Activated effector memory CD4-positive, alpha-beta T cell treated with Interleukin-2 at 50 U/mL for 16 hours (primary cell): Measurements from ENCODE around the gene RGL4.
A peak's percentile ranks its signal among the peaks of the same experiment; 100 is the strongest.

Experiments used
- DNase-seq: peaks from one replicate; pipeline ENCODE4 v3.0.0-alpha.2; 2020

RGL4 gene

DNA sequence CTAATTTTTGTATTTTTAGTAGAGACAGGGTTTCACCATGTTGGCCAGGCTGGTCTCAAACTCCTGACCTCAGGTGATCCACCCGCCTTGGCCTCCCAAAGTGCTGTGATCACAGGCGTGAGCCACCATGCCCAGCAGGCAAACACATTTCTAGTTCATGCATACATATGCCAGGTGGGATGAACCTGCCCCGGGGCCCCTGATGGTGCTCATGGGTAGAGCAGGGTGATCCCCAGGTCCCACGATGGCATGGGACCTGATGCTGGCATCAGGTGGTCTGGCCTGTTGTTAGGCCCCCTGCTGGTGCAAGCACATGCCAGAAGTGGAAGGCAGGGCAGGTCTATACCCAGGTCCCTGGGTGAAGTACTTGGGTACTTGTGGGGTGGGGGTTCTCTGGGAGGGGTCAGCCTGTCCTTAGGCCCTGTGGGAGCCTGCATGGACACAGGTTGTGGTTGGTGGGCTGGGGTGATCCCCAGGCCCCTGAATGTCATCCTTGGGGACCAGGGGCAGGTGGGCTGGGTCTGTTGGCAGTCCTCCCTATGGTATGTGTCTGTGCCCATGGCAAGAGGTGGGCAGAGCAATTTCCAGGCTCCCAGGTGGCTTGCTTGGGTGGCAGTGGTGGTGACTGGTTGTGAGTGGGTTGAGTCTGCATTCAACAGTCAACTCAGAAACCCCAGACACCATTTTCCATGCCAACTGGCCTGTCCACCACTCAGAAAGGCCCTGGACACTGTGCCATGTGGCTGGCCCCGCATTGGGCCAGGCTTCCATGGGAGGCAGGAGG is 9.6 kb upstream of the RGL4 start:
- no peak for DNase-seq

DNA sequence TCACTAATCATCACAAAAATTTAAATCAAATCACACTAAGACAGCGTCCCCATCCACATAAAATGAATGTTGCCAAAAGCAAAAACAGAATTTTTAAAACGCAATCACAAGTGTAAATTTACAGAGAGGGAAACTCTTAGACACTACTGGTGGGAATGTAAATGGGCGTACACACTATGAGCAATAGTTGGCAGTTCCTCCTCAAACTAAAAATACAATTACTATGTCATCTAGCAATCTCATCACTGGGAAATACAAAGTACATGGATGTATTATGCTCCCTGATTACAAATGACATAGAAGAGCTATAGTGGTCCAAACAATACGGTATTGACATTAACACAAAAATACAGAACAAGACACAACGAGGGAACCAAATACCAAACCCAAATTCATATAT is 8.7 kb upstream of the RGL4 start:
- no peak for DNase-seq

DNA sequence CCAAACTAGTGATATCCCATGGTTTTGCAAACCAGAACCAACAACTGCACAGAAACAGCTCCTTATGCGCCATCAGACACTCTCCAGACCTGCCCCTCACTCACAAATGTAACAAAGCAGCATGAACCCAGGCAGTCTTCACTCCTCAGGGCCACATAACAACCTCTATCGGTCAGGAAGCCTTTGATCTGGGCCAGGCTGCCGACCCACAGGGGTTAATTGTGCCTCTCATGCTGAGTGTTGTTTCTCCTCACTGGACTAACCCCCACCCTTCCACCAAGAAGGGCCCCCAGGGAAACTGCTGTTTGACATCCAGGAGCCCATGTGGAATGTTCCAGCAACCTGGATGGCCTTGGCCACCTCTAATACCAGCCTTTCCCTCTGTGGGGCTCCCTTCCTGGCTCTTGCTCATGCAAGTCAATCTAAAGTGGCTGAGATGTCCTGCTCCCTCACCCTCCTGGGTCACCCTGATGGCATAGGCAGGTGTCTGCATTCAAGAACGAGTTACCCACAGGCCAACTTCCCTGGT is 7.9 kb upstream of the RGL4 start:
- DNase-seq = no peak

DNA sequence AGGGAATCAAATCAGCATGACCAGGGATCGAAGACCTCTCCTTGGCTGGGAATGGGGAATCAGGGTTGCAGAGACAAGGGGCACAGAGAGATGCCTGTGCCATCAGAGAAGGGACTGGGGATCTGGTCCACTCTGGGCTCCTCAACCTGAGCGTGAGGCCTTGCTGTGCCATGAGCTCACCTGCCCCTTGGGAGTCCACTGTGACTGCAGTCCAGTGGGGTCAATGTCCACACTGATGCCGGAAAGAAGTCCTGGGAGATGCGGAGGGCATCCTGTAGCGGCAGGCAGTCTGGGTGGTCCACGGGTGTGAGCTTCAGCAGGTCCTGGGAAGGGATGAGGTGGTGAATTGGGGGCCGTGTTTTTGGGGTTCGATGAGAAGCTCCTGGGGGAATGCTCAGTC is 7.3 kb upstream of the RGL4 start:
- DNase-seq = no peak

DNA sequence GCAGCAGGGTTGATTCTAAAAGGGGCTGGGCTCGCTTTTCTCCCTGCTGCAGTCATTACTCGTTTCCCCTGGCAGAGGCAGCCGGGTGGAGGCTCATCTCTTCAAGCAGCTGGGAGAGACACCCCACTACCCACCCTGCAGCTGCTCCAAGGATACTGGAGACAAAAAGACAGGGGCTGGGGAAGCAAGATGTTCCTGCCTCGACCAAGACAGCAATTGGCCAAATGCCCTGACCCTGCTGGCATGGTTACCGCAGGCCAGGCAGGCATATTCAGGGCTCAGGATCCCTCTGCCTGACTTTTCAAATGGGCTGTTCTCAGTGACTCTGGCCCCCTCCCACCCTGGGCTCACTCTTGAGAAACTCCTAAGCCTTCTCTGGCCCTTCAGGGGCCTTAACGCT is 6.8 kb upstream of the RGL4 start:
- no peak for DNase-seq

DNA sequence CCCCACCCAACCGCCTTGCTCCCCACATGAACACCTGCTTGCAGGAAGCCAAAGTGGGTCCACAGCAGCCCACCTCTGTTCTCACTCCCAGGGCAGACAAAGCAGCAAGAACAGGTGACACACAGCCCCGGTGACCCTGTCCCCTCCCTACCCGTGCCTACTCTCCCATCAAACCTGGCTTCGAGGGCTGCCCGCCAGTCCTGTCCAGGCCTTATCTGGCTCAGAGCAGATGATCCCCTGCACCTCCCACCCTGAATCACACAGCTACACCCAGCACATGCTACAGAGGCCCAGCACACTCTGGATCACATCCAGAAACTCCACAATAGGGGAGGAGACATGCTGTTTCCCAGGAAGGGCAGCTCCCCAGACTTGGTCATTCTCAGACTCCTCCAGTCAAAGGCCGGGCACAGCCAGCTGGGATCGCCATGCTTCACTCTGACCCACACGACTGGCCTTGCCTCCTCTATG is 6.2 kb upstream of the RGL4 start:
- no peak for DNase-seq

DNA sequence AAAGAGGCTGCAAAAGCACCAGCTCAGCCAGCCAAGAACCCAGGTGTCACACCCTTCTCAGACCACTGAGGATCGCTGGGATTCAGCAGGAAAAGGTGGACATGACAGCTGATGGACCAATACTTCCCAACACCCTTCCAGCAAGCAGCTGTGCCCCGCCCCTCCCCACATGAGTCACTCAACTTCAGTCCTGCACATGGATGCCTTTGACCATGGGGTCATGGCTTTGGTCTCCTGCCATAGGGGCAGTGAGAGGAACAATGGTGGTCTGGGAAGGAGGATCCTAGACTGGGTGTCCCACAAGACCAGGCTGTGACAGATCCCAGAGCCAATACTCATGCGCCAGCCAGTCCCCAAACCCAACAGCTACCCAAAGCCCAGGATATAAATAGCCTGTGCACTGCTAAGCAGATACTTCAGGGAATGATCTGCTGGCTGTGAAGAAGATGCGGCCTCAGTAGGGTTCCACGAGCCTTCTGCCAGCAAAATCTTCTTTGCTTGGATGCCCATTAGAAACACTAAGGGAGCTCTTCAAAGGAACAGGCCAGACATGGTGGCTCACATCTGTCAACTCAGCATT is 5.5 kb upstream of the RGL4 start:
- no peak for DNase-seq

DNA sequence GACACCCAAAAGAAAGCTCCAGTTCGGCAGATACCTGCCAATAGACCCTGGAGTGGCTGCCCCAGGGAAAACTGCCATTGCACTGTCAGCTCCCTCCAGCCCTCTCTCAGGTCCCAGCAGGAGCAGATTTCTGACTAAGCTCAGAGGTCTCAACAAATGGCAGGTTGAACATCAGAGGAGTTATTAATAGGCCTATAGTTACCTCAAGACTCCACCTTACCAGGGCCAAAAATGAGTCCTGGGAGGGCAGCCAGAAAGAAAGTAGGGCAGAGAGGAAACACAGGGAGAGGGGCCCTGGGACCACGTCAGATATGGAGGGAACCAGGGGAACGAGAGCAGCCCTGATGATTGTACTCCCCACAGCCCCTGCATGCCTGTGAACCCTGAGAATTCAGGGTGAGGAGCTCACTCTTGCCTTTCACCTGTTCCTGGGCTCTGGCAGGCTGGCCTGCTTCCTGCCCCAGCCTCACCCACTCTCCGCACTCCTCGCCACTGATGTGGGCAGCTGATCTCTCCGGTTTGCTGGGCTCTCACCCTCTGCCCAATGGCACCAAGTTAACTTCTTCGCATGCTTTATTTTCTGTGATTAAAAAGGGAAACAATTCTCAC is 4.3 kb upstream of the RGL4 start:
- no peak for DNase-seq

DNA sequence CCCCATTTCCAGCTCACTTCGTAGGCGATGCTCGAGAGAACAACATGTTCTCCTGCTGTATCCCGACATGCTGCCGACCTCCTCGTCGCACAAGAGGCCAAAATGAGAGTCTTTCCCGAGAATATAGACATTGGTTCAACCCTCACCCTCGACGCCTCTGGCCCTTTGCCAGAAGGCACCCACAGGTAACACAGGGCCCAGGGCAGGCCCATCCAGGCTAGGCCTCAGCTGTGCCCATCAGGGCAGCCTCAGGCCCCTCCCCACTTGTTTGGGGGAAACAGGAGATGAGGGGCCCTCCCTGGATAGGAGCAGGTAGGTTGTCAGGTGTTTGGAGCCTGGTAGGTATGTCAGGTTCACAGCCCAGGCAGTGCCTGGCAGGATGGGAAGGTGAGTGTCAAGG is 2.7 kb upstream of the RGL4 start:
- no peak for DNase-seq

DNA sequence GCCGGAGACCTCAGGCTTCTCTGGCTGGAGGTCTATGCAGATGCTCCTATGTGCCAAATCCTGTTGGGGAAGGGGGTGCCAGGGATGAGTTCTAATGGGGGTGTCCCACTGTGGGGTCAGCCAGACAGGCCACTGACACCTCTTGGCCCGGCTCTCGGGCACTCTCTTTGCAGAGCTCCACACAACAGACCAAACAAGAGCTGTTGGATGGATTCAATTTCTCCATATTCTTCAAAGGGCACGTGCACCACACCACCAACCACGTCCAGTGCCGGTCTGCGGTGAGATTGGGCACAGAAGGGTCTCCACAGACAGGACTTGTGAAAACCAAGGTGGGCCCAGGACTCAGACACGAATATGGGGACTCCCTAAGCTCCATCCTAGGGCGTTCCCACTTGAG is 2.2 kb upstream of the RGL4 start:
- no peak for DNase-seq

DNA sequence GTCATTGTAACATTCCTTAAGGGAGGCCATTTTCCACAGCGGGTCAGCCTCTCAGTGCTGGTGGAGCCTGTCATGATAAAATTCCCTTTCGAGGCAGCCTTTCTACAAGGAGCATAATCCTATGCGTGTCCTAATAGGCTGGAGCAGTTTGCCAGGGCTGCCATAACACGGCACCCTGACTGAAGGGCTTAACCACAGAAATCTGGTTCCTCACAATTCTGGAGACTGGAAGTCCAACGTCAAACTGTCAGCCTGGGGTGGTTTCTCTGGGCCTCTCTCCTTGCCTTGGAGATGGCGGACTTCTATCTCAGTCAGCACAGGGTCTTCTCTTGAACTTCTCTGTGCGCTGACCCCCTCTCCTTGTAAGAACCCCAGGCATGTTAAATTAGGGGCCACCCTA is 1.4 kb upstream of the RGL4 start:
- no peak for DNase-seq

DNA sequence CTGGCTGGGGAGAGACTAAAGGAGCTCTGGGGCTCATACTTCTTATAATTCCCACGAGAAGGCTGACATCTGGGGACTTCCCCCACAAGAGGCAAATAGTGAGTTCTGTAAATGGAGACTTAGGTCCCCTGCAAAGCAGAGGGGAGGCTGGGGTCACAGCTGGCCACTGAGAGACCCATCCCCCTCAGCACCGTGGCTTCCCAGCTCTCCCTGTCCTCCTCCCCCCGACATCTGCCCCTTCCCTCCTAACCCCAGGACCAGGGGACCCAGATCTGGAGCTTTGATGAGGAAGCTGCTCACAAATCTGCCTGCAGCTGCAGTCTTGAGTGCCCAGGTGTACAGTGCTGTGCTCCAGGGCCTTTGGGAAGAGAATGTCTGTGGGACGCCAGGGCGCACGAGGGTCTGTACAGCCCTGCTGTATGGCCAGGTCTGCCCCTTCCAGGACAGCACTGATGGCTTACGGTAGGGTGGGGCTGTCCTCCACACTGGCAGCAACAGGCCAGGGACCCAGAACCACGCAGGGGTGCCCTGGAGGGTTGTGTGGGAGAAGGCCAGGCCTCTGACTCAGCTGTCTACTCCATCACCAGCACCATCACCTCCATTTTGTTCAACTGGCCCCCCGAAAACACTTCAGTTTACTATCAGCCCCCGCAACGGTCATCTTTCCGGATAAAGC is 1.1 kb downstream of the RGL4 start:
- no peak for DNase-seq

DNA sequence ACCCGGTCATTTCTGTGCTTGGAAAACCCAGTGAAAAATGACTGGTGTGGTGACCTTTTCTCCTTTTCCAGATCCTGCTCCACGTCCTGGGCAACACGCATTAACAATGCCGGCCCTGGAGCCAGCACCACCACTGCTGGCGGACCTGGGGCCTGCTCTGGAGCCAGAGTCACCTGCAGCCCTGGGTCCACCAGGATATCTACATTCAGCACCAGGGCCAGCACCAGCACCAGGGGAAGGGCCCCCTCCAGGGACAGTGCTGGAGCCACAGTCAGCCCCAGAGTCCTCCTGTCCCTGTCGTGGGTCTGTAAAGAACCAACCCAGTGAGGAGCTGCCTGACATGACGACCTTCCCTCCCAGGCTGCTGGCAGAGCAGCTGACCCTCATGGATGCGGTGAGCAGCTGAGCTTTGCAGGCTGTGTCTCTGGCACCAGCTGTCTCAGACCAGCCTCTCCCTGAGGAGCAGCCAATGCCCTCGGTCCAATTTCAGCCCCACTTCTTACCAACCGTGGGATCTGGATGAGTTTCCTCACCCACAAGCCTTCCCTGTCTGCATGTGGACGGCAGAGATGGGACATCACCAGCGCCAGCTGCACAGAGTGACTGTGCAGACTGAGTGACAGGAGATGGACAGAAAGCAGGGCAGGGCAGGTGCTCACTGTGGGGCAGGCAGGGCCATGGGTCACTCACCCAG is 1.9 kb downstream of the RGL4 start:
- DNase-seq = no peak

DNA sequence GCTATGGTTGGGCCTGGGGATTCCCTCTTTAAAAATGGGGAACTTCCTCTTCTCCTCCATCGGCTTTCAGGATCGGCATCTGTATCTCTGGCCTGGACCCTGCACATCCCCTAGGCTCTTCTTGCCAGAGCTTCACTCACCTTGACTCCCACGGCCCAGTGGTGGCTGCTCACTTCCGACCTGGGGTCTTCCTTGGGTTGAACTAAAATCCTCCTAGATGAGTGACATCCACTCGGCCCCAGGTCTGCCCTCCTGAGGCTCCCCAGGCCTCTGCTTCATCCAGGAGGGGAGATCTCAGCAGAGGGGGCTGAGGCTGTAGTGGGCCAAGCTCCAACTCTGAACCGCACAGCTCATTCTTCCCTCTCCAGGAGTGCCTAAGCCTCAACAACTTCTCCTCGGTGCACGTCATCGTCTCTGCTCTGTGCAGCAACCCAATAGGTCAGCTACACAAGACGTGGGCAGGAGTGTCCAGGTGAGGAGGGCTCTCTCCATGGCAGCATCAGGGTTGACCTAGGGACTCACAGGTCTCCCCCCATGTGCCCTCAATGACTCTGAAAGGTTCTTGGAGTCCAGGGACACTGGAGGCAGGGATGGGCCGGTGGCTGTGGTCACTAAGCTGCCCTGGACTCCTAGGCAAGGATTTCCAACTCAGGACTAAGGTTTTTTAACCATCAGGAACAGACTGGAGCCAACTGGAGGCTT is 3.3 kb downstream of the RGL4 start:
- no peak for DNase-seq

DNA sequence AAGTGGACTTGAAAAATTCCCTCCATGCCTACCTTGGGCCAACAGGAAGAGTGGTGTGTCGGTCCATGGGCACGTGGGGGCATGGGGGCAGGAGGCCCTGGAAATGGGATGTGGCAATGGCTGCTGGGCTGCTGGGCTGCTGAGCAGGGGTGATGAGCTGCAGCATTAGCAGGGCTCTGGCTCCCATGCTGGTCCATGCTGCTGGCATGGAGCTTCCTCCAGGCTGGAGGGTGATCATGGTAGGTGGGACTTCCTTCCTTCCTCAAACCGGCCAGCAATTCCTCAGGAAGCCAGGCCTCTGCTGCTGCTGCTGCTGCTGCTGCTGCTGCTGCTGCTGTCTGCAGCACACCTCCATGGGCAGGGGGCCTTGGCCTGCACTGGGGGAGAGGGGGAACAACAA is 4.3 kb downstream of the RGL4 start:
- DNase-seq = no peak

DNA sequence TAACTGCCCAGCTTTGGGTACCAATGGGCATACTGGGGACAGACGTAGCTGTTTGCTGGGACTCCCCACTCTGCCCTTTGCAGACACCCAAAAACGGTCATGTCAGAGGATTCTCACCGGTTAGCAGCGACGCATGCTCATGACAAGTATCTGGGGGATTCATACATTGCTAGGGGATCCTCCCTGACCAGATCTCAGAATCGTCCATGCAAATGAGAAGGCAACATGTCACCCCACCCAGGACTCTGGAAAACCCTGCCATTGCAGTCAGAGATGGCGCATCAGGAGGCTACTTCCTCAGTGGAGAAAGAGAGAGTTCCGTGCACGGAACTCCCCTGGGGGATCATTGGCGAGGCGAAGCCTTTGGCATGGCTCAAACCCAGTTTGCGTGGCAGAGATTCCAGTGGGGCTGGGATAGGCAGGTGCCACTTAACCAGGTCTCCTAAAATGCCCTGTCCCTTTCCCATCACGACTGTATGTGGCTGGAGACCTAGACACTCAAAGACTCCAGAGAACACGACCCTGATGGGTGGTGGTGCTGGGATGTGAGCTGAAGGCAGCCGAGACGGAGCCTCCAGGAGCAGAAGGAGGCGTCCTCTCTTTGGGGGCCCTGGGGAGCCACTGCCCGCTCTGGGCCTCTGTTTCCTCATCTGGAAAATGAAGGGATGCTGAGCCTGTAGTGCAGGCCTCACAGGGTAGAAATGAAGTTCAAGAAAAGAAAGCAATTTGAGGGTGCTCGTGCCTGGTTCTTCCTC is 4.9 kb downstream of the RGL4 start:
- DNase-seq = no peak

DNA sequence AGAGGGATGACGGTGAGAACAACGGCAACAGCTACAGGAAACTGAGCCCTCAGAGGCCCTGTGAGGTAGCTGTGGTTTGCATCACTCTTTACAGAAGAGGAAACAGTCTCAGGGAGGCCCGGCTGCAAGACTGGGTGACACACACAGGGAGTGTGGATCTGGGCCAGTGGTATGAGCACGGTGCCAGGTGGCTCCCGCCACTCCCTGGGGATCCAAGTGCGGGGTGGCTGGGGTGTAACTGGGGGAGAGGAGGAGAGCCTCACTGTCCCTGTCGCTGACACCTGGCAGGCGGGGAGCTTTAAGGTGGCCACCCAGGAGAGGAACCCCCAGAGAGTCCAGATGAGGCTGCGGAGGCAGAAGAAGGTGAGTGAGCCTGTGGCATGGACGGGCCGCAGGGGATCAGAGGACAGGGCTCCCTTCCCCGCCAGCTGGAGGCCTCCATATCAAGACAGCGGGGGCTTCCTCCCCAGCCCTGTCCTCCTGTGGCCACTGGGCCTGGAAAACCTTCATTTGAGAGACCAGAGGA is 5.6 kb downstream of the RGL4 start:
- DNase-seq = peak; percentile 69

DNA sequence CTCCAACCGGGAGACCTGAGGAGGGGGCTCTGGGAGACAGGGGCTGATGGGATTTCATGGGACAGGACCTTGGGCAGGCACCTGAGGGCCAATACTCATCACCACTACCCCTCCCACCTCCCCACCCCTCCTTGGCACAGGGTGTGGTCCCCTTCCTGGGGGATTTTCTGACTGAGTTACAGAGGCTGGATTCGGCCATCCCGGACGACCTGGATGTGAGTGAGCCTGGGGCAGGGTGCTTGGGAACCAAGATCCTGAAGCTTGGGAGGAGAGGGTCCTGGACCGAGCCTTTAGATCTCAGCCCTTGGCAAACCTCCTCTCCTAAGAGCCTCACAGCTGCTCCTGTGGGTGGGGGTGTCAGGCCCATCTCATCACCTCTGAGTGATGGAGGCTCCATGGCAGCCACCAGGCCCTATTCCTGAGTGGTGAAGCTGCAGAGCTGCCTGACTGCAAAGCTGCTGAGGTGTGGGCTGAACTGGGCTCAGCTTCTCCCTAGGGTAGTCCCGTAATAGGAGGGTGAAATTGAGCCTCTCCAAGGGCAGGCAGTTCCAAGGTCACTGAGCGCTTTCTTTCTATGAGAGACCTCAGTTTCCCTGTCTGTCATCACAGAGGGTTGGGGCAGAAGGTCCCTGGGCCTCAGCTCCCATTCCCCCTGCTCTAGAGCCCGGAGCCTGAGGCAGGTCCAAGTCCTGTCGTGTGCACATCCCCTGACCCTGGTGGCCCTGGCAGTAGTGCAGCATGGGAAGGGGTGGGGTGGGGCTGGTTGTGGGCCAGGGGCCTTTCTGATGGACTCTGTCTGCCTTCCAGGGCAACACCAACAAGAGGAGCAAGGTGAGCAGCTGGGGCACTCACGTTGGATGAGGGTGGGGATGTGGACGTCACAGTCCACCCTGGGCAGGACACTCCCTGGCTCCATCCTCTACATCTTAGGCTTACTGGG is 6.5 kb downstream of the RGL4 start:
- no peak for DNase-seq

DNA sequence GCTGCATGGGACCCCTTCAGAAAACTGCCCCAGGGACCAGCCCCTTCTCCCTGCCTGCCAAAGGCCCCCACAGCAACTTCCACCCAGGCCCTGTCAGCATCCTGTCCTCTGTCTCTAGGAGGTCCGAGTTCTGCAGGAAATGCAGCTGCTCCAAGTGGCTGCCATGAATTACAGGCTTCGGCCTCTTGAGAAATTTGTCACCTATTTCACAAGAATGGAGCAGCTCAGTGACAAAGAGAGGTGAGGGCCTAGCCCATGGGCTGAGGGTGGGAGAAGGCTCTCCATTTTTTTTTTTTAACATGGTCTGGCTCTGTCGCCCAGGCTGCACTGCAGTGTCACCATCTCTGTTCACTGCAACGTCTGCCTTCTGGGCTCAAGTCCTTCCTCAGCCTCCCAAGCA is 7.3 kb downstream of the RGL4 start:
- no peak for DNase-seq

DNA sequence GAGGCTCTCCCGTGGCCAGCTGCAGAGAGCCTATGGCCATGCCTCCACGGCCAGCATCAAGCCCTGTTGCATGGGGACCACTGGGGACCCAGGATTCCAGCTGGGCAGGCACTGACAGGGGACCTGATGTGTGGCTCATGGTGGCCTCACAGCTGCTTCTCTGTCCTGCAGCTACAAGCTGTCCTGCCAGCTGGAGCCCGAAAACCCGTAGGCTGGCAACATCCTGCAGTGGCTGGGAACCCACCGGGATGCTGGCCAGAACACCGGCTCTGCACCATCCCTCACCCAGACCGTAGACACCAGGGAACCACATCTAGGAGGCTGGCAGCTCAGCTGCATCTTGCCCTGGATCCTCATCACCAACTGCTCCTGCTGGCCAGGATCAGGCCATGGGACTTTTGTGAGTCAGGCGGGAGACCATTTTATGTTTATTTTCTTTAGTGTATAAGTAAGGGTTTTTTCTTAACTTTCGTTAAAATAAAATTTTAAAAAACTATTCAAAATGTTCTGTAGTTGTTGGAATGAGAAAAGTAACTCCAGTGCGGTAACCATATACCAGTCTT is 7.9 kb downstream of the RGL4 start:
- no peak for DNase-seq
